Thyroid gland (tissue), 4 donors: ENCODE results near the gene CNKSR2.

Source experiments
- CTCF ChIP-seq, 6 experiments: fragments of 200-600 bp in 3 of 6; fragments of 450-650 bp in 3 of 6; sonication (generic) in 3 of 6; IDR thresholded peaks; one replicate each; pipeline ENCODE4 v1.5.1; 2016 to 2019; ENCODE audit warnings: antibody characterized with exemption in 6 of 6, mild to moderate bottlenecking in 2 of 6, inconsistent platforms in 1 of 6, moderate library complexity in 1 of 6
- POLR2A ChIP-seq, 2 donors: fragments of 450-650 bp; IDR thresholded peaks; one replicate each; pipeline ENCODE4 v1.6.1; 2017; ENCODE audit warnings: antibody characterized with exemption in 2 of 2, mild to moderate bottlenecking in 2 of 2, moderate library complexity in 1 of 2

GRCh38 chrX:21559417-21559816 lies 185.2 kb downstream of the CNKSR2 start:
- TF ChIP-seq CTCF (IDR thresholded peaks at IDR 0.05), result no peak
- TF ChIP-seq POLR2A (IDR thresholded peaks at IDR 0.05), result no peak
